Fibroblast of skin of left biceps (primary cell): ENCODE data around the gene PSMG3.
"Not testable (repeated sequence)": the region's sequence is repeated elsewhere in the genome, so short reads cannot be mapped to it uniquely, and the experiment has no call there.

ENCODE experiments used
- DNase-seq, 2 experiments: peaks; one replicate each; pipeline ENCODE4 v3.0.0-alpha.2; 2013; ENCODE audit warnings: low read depth in 2 of 2

PSMG3 gene

DNA sequence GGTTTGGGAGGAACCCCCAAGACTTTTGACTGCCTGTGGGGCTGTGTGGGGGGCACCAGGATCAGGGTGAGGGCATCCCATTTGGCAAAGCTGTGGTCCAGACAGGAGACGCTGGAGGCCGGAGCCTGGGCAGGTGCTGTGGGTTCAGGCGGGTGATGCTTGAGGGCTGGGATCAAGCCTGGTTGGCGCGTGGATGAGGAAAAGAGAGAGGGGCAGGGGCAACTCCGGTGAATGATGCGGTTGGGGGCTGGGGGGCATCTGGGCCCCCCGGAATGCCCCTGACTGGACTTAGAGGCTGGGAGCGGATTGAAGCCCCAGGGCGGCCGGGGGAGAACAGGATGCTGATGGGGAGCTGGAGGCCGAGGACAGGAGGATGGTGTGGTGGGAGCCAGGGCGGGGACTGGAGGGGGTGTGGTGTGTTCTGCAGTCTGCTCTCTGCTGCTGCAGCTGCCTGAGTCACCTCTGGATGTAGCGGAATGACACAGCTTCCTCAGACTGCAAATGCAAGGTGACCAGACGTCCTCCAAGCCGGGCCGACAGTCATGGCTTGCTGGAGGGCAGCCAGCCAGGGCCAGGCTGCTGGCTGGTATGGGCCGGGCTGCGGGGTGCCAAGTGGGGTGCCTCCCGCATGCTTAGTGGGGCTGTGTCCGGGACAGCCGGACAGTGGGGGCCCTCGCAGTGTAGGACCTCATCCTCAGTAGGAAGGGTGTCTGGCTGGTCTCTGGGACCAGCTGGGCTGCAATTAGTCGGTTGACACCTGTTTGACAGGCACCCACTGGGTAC, 36.1 kb downstream of the PSMG3 start:
- DNase-seq = no peak

DNA sequence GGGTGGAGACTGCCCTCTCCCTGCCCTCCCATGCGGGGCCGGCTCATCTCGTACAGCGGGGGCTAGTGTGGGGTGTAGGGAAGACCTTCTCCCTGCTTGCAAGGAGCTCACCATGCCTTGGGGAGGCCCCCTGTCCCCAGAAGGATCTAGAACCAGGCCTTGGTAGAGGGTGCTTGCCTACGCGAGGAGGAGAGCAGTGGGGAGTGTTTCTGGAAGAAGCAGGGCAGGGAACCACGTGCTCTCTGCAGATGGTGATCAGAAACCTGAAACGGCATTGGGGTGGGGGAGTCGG, 36.6 kb downstream of the PSMG3 start:
- DNase-seq = no peak

DNA sequence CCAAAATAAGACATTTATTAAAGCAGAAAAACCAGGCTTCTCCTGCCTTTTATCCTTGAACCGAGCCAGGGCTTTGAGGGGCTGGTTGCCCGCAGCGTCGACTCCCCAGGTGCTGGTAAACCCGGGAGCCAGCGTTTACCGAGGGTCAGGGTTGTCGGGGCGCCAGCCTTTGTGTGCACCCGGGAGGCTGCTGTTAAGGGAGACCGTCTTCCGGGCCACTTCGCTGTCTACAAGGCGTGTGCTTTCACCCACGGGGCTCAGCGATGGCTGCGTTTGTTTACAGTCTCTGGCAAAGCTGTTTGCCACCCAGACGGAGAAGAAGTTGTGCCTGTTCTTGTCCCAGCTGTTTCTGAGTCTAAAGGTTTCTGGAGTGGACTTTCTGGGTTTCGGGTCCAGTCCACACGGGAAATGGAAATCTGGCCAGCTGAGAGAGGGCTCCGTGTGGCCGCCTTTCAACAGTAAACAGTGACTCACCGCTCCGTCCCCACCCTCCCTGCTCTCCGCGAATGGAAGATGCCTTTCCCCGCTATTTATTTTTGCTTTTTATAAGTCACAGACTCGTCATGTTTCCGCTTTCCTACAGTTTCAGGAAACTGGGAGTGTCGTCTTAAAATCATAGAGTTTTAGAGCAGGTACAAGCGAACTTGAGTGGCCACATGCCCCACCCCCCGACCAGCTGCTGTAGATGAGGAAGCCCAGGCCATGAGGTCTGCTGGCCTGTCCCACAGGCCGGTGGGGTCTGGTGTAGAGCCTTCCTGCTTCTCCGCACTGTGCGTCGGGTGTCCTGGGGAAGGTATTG, 37.2 kb downstream of the PSMG3 start:
- DNase-seq = peak in 1 of 2 experiments; percentile 35

DNA sequence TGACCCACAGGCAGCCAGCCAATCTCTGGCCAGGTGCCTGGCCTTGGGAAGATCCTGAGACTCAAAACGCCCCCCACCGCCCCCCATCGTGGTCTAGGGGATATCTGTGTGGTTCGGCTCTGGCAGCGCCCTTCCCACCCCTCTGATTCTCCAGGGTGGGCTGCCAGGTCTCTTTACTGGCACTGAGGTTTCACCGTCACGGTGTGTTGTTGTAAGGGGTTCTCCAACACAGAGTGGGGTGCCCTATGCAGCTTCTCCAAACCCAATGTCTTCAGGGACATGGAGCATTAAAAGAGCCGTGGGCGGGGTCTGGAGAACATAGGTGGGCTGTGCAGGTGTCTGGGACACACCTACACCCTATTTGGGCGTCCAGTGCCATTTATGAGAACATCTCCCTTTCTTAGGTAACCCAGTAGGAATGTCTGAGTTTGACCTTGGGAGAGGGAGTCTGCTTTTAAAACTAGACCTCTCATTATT, 37.8 kb downstream of the PSMG3 start:
- no peak for DNase-seq

DNA sequence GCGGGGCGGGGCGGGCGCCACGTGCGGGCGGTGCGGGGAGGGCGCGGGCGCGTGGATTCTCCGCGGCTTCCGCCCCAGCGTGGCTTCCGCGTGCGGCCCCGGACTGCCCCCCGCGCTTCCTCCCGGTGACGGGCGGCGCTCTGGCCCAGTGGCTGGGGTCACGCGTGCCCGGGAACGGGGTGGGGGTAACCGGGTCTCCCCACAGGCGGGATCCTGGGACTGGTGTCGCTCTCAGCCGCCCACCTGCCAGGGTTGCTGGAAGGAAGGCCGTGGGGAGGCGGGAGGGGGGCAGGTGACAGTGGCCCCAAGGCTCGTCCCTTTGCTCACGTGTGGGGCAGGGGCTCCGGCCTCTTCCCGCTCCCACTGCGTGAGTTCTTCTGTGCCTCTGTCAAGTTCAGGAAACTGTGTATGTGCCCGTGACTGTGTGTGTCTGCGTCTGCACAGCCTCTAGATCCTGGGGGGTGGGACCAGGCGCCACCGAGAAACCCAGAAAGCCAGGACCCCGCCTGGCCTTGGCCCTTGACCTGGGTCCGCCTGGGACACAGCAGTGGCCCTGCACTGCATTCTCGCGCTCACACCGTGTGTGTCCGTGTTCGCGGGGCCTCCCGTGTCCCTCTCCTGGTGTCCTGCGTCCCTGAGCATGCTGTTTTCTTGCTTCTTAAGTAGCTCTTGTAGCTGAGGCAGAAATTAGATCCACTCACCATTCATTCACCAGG, 38.4 kb downstream of the PSMG3 start:
- no peak for DNase-seq

DNA sequence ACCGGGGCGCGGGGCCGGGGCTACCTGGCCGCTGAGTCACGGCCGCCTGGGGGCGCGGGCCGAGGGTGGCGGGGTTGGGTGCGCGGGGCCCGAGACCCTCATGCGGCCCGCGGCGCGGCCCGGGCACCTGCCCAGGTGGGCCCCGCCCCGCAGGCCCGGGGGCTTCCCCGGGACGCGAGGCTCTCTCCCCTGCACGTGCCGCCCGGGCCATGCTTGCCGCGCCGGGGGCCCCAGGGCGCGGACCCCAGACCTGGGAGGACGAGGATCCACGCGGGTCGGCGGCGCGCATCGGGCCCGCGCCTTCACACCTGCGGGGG, 38.9 kb downstream of the PSMG3 start:
- DNase-seq = no peak

DNA sequence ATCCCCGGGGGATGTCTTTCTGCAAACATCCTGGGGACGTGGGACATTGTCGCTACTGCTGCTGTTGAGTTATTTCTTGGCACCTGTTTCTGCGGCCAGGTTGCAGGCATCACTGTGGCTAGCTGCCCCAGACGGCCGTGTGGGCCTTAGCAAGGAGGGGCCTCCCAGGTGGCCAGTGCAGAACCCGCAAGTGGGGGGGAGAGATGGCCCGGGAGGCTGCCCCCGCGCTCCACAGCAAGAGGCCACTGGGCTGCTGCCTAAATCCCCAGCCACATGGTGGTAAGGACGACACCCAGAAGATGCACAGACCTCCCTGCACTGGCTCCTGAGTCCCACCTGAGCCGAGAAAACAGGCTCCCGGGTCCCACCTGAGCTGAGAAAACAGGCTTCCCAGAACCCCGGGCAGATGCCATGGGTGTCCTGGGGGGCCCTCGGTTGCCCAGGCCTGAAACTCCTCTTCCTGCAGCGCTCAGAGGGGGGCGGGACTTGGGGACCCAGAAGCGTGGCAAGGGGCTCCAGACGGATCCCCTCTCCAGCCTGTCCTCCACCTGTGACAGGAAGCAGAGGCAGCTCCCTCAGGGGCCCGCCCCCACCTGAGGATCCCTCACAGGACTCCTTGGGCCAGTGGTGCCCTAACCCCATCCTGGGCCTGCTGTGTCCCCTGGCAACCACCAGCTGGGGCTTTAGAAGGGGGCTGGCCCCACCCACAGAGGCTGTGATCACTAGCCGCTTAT, 40.3 kb downstream of the PSMG3 start:
- no peak for DNase-seq

DNA sequence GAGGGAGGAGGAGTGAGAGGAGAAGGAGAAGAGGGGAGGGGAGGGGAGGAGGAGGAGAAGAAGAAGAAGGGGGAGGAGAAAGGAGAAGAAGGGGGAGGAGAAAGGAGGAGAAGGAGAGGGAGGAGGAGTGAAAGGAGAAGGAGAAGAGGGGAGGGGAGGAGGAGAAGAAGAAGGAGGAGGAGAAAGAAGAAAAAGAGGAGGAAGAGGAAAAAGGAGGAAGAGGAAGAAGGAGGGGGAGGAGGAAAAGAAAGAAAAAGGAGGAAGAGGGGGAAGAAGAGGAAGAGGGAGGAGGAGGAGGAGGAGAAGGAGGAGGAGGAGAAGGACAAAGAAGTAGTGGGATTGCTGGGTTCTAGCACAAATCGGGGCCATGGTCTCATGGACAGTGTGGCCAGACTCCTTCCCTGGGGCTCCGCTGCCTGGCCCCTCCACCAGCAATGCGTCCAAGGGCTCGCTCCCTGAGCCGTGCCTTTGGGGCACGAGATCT, 43.5 kb downstream of the PSMG3 start:
- DNase-seq = no peak

DNA sequence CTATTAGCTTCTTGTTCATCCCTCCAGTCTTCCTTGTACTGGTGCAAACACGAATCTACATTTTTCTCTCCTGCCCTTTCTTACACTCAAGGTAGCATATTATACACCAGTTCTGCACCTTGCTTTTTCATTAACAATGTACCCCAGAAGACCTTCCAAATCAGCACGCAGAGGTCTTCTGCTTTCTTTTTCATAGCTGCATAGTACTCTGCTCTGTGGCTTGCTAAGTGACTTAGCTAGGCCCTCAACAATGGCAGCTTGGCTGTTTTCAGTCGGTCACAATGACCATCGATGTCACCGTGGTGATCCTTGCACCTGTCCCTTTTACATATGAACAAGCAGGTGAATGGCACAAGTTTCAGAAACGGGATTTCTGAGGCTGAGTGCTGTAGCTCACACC, 44.4 kb downstream of the PSMG3 start:
- no peak for DNase-seq

DNA sequence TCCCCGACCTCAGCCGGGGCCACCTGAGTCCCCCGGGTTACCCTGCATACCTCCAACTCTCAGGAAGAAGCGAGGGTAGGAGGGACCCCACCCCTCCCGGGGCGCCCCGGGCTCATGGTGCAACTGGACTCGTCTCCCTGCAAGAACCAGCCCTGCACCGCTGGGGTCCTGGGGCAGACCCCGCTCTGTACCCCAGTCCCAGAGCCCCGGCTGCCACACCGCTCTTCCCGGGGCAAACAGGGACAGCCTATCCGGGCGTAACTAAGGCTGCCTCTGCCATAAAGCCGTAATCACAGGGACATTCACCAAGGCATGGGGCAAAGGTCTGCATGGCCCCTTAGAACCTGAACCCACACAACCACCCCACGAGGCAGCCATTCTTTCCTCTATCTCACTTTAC, 46.0 kb downstream of the PSMG3 start:
- DNase-seq = no peak

DNA sequence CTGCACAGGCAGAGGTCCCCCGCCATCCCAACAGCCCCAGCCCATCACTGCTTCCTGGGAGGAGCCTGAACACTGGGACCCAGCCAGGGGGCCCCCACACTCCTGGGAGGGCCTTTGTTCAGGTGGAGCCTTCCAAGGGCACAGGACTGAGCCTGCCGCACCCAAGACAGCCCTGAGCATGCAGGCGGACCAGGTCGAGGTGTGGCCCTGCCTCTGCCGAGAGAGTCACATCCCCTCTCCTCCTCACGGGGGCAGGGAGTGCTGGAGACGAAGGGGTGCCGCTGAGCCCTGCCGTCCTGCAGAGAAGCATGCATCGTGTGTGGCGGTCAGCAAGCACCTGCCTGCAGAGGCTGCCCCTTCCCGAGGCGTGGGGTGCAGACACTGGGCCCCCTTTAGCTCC, 46.6 kb downstream of the PSMG3 start:
- no peak for DNase-seq

DNA sequence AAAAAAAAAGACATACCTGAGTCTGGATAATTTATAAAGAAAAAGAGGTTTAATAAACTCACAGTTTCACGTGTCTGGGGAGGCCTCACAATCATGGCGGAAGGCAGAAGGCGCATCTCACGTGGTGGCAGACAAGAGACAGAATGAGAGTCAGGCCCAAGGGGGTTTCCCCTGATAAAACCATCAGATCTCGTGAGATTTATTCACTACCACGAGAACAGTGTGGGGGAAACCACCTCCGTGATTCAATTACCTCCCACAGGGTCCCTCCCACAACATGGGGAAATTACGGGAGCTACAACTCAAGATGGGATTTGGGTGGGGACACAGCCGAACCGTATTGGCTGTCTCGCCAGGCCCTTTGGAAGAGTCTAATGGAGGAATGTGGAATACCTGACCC, 48.4 kb downstream of the PSMG3 start:
- no peak for DNase-seq

DNA sequence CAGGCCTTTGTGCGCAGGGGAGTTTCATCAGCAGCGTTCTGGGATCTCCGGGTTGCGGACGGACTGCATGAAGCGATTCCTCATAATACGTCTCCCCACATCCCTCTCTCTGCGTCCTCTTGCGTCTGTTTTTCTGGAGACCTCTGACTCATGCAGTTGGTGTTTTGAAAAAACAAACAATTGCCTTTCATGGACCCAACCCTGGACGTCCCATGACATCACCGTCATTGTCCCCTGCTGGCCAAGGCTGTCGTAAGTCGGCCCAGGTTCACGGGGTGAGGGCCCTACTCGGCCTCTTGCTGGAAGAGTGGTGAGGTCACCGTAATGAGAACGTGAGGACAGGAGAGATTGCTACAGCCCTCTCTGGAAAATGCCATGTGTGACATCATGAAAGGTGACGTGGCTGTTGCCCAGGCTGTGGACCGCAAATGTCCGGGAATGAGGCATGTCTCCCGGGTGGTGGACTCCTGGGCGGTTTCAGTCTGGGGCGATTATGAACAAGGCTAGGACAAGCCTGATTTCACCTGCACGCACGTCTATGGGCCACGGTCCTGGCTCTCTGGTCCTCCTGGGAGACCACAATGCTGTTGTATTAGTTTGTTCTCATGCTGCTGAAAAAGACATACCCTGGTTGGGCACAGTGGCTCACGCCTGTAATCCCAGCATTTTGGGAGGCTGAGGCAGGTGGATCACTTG, 49.1 kb downstream of the PSMG3 start:
- DNase-seq = no peak

DNA sequence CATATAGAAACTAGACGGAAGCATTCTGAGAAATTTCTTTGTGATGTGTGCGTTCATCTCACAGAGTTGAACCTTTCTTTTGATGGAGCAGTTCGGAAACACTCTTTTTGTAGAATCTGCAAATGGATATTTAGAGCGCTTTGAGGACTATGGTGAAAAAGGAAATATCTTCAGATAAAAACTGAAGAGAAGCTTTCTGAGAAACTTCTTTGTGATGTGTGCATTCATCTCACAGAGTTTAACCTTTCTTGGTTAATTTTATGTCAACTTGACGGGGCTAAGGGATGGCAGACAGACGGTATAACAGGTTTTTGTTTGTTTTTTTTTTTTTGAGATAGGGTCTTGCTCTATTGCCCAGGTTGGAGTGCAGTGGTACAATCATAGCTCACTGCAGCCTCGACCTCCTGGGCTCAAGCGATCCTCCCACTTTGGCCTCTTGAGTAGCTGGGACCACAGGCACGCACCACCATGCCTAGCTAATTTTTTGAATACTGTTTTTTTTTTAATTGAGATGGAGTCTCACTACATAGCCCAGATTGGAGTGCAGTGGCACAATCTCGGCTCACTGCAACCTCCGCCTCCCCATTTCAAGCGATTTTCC, 50.4 kb downstream of the PSMG3 start:
- not testable (repeated sequence) for DNase-seq
